Tibial artery (tissue), 4 donors: ENCODE results near the gene SH3BP2.

Source experiments
- DNase-seq, 2 donors: peaks; one replicate each; pipeline ENCODE4 v3.0.0-alpha.2; 2019
- H3K27ac ChIP-seq, 2 donors: fragments of 200-600 bp; sonication (generic) in 1 of 2; 1 replicate in 1 of 2; 2 replicates in 1 of 2; pipeline ENCODE4 v1.5.1; 2018 to 2019; ENCODE audit warnings: mild to moderate bottlenecking in 1 of 2
- H3K27me3 ChIP-seq, 2 donors: fragments of 200-600 bp; sonication (generic) in 1 of 2; one replicate each; pipeline versions ENCODE4 v1.5.1 to v1.6.0; 2016 to 2019
- H3K36me3 ChIP-seq, 3 donors: fragments of 200-600 bp; sonication (generic) in 2 of 3; one replicate each; pipeline ENCODE4 v1.5.1; 2016 to 2019; ENCODE audit warnings: mild to moderate bottlenecking in 2 of 3
- H3K4me1 ChIP-seq, 4 donors: fragments of 200-600 bp; sonication (generic) in 2 of 4; 1 replicate in 3 of 4; 2 replicates in 1 of 4; pipeline ENCODE4 v1.5.1; 2016 to 2019
- H3K4me3 ChIP-seq, 2 donors: fragments of 200-600 bp; sonication (generic) in 1 of 2; 1 replicate in 1 of 2; 2 replicates in 1 of 2; pipeline ENCODE4 v1.5.1; 2018 to 2019; ENCODE audit warnings: mild to moderate bottlenecking in 2 of 2
- H3K9me3 ChIP-seq, 3 donors: fragments of 200-600 bp; sonication (generic) in 1 of 3; one replicate each; pipeline ENCODE4 v1.5.1; 2016 to 2019
- CTCF ChIP-seq, 2 experiments: fragments of 200-600 bp in 1 of 2; fragments of 450-650 bp in 1 of 2; IDR thresholded peaks; one replicate each; pipeline ENCODE4 v1.5.1; 2017 to 2019; ENCODE audit warnings: antibody characterized with exemption in 2 of 2, mild to moderate bottlenecking in 1 of 2, moderate library complexity in 1 of 2
- intact Hi-C: fragments of 100-400 bp; cut with DNase I; formaldehyde crosslinking; loops from one replicate; pipeline ENCODE4 v1.15.0; 2023; ENCODE audit warnings: low total_unique reads

Gene SH3BP2

GRCh38 chr4:2800691-2801596 is 8.1 kb downstream of the SH3BP2 start:
- intact Hi-C loops, result no loop called here
- Histone ChIP-seq H3K4me1 (peaks cover 0 to 91% (median 42%) of the 10 kb centered on the region in 4 donors), H3K9me3 (no peaks in the 10 kb centered on the region), H3K36me3 (no peaks in the 10 kb centered on the region), H3K4me3 (peak overlapping the region; percentile 16 to 28), H3K27ac (peak overlapping the region; percentile 18 to 38), H3K27me3 (no peaks in the 10 kb centered on the region)
- peak; percentile 79 to 81 for DNase-seq
- TF ChIP-seq CTCF (IDR thresholded peaks at IDR 0.05), result no peak

GRCh38 chr4:2802618-2803531 is 10.0 kb downstream of the SH3BP2 start:
- no peaks in the 10 kb centered on the region for H3K36me3 ChIP-seq
- no peak overlapping the region for H3K27ac ChIP-seq
- DNase-seq, result peak in 1 of 2 donors; percentile 52
- no peak for TF ChIP-seq CTCF (IDR thresholded peaks at IDR 0.05)
- H3K27me3 ChIP-seq, result no peaks in the 10 kb centered on the region
- H3K4me1 ChIP-seq, result peaks cover 0 to 92% (median 39%) of the 10 kb centered on the region in 4 donors
- no peaks in the 10 kb centered on the region for H3K9me3 ChIP-seq
- intact Hi-C loops, result no loop called here
- no peak overlapping the region for H3K4me3 ChIP-seq

- peaks cover 0 to 82% (median 39%) of the 10 kb centered on the region in 4 donors for H3K4me1 ChIP-seq
- H3K27me3 ChIP-seq, result no peaks in the 10 kb centered on the region
- peak; percentile 54 to 65 for DNase-seq
- H3K27ac ChIP-seq, result no peak overlapping the region
- no peak overlapping the region for H3K4me3 ChIP-seq
- TF ChIP-seq CTCF (IDR thresholded peaks at IDR 0.05), result no peak
- no peaks in the 10 kb centered on the region for H3K36me3 ChIP-seq
- intact Hi-C loops, result no loop called here
- H3K9me3 ChIP-seq, result no peaks in the 10 kb centered on the region
Observed at GRCh38 chr4:2803624-2804448, 11.0 kb downstream of the SH3BP2 start.

- Histone ChIP-seq H3K27ac (no peak overlapping the region), H3K4me1 (peaks cover 0 to 76% (median 38%) of the 10 kb centered on the region in 4 donors), H3K27me3 (no peaks in the 10 kb centered on the region), H3K9me3 (no peaks in the 10 kb centered on the region), H3K4me3 (no peak overlapping the region), H3K36me3 (no peaks in the 10 kb centered on the region)
- no peak for TF ChIP-seq CTCF (IDR thresholded peaks at IDR 0.05)
- DNase-seq, result no peak
- intact Hi-C loops, result no loop called here
Observed at GRCh38 chr4:2804449-2804972, 11.6 kb downstream of the SH3BP2 start.
